Gastrocnemius medialis (tissue), 4 donors: ENCODE data around the gene NGRN.

Experiments
- CTCF ChIP-seq, 5 experiments: fragments of 450-650 bp in 3 of 5; fragments of 200-600 bp in 2 of 5; sonication (generic) in 2 of 5; IDR thresholded peaks in 4 of 5; conservative IDR thresholded peaks in 1 of 5; 1 replicate in 4 of 5; 2 replicates in 1 of 5; pipeline ENCODE4 v1.5.1; 2016 to 2019; ENCODE audit warnings: antibody characterized with exemption in 5 of 5, mild to moderate bottlenecking in 3 of 5, moderate library complexity in 3 of 5
- POLR2A ChIP-seq, 2 donors: fragments of 450-650 bp; IDR thresholded peaks; one replicate each; pipeline ENCODE4 v1.6.1; 2017; ENCODE audit warnings: antibody characterized with exemption in 2 of 2, mild to moderate bottlenecking in 2 of 2, moderate library complexity in 2 of 2

DNA sequence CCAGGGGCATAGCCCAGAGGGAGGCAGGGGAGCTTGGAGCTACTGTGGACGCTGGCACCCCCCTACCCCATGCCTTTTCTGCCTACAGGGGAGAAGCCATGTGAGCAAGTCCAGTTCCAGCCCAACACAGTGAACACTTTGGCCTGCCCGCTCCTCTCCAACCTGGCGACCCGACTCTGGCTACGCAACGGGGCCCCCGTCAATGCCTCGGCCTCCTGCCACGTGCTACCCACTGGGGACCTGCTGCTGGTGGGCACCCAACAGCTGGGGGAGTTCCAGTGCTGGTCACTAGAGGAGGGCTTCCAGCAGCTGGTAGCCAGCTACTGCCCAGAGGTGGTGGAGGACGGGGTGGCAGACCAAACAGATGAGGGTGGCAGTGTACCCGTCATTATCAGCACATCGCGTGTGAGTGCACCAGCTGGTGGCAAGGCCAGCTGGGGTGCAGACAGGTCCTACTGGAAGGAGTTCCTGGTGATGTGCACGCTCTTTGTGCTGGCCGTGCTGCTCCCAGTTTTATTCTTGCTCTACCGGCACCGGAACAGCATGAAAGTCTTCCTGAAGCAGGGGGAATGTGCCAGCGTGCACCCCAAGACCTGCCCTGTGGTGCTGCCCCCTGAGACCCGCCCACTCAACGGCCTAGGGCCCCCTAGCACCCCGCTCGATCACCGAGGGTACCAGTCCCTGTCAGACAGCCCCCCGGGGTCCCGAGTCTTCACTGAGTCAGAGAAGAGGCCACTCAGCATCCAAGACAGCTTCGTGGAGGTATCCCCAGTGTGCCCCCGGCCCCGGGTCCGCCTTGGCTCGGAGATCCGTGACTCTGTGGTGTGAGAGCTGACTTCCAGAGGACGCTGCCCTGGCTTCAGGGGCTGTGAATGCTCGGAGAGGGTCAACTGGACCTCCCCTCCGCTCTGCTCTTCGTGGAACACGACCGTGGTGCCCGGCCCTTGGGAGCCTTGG lies 37.4 kb upstream of the NGRN start:
- TF ChIP-seq CTCF (IDR thresholded peaks at IDR 0.05 in 4 of 5, conservative IDR thresholded peaks at IDR 0.05 in 1 of 5), result no peak
- TF ChIP-seq POLR2A (IDR thresholded peaks at IDR 0.05), result no peak
